GM23338 (cell line): ENCODE measurements around the gene TBC1D17.
"Not testable (repeated sequence)": the region's sequence is repeated elsewhere in the genome, so short reads cannot be mapped to it uniquely, and the experiment has no call there.

Experiments used
- EZH2phosphoT487 ChIP-seq: fragments of 200-600 bp; sonication (generic); IDR thresholded peaks from one replicate; pipeline ENCODE4 v1.8.1; 2018; ENCODE audit warnings: antibody characterized with exemption; ENCODE audit not compliant: unreplicated experiment
- POLR2AphosphoS5 ChIP-seq: IDR thresholded peaks from 2 replicates; pipeline ENCODE4 v1.6.1; 2016; ENCODE audit warnings: antibody characterized with exemption, low read depth
- TF ChIP-seq, protein P1 (sequence below), 2 experiments: fragments of 200-600 bp in 1 of 2; sonication (generic) in 1 of 2; conservative IDR thresholded peaks; 2 replicates each; pipeline versions ENCODE4 v1.5.1 to v1.6.1; 2016 to 2017; ENCODE audit warnings: antibody characterized with exemption in 2 of 2, low read depth in 2 of 2, mild to moderate bottlenecking in 2 of 2, moderate library complexity in 1 of 2

DNA sequence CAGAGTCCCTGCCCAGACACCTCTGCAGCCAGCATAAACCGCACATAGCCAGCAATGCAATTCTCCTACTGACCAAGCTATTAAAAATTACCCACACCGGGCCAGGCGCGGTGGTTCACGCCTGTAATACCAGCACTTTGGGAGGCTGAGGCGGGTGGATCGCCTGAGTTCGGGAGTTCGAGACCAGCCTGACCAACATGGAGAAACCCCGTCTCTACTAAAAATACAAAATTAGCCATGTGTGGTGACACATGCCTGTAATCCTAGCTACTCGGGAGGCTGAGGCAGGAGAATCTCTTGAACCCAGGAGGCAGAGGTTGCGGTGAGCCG lies 47.3 kb downstream of the TBC1D17 start:
- not testable (repeated sequence) for TF ChIP-seq POLR2AphosphoS5, EZH2phosphoT487
- TF ChIP-seq, protein P1, sequence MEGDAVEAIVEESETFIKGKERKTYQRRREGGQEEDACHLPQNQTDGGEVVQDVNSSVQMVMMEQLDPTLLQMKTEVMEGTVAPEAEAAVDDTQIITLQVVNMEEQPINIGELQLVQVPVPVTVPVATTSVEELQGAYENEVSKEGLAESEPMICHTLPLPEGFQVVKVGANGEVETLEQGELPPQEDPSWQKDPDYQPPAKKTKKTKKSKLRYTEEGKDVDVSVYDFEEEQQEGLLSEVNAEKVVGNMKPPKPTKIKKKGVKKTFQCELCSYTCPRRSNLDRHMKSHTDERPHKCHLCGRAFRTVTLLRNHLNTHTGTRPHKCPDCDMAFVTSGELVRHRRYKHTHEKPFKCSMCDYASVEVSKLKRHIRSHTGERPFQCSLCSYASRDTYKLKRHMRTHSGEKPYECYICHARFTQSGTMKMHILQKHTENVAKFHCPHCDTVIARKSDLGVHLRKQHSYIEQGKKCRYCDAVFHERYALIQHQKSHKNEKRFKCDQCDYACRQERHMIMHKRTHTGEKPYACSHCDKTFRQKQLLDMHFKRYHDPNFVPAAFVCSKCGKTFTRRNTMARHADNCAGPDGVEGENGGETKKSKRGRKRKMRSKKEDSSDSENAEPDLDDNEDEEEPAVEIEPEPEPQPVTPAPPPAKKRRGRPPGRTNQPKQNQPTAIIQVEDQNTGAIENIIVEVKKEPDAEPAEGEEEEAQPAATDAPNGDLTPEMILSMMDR (conservative IDR thresholded peaks at IDR 0.05; ENCODE audit: low read depth in 2 of 2): not testable (repeated sequence)
